ENCODE data around the gene STAT5B. TPM values are rescaled to one million over a fixed set of nuclear protein-coding genes. Genes with fewer than 3 reads are reported as not detected.
A peak's percentile ranks its signal among the peaks of the same experiment; 100 is the strongest.

STAT5B gene
- total and polyA plus RNA-seq, 11 donors = 13.0 to 51.9 (median 31.4) TPM

DNA sequence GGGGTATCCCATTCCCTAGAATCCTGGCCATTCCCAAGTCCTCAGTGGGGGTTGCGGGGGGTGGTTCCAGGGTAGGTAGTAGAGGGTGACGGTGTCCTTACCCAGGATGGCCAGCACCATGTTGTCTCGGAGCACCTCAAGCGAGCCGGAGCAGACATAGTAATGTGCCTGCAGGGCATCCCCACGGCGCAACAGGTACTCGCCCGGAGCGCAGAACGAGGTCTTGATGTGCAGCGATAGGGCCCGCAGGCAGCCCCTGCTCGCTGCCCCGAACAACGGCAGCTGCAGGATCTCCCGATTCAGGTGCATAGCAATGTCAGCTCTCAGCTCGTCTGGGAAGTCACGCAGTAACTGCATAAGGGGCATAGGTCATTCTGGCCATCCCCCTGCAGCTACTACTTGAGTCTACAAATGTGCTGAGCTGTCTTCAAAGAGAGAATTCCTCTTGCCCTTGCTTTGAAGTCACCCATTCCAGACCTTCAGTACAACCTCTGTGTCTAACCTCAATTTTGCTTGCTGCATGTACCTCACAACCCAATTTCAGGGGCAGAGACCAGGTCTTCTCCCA is 109.9 kb downstream of the STAT5B start:
- Histone ChIP-seq H3K4me1 (peaks cover 0 to 4% (median 0%) of the 10 kb centered on the region in 12 donors), H3K27ac (no peak overlapping the region), H3K9me3 (no peaks in the 10 kb centered on the region), H3K27me3 (no peaks in the 10 kb centered on the region), H3K4me3 (no peak overlapping the region), H3K36me3 (no peaks in the 10 kb centered on the region)
- DNase-seq (no peak), ATAC-seq (no peak)
- TF ChIP-seq, protein P1, sequence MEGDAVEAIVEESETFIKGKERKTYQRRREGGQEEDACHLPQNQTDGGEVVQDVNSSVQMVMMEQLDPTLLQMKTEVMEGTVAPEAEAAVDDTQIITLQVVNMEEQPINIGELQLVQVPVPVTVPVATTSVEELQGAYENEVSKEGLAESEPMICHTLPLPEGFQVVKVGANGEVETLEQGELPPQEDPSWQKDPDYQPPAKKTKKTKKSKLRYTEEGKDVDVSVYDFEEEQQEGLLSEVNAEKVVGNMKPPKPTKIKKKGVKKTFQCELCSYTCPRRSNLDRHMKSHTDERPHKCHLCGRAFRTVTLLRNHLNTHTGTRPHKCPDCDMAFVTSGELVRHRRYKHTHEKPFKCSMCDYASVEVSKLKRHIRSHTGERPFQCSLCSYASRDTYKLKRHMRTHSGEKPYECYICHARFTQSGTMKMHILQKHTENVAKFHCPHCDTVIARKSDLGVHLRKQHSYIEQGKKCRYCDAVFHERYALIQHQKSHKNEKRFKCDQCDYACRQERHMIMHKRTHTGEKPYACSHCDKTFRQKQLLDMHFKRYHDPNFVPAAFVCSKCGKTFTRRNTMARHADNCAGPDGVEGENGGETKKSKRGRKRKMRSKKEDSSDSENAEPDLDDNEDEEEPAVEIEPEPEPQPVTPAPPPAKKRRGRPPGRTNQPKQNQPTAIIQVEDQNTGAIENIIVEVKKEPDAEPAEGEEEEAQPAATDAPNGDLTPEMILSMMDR (IDR thresholded peaks at IDR 0.05) = no peak
- TF ChIP-seq POLR2A (IDR thresholded peaks at IDR 0.05) = no peak
- WGBS, 4 donors = 89 to 92% (median 91%) methylated on average over 14 to 19 of the region's 19 CpGs
- intact Hi-C loops (cut with DNase I) = no loop called here

- DNase-seq (no peak), ATAC-seq (no peak)
- Histone ChIP-seq H3K4me1 (peaks cover 0 to 6% (median 0%) of the 10 kb centered on the region in 12 donors), H3K27me3 (no peaks in the 10 kb centered on the region), H3K4me3 (no peak overlapping the region), H3K27ac (no peak overlapping the region), H3K36me3 (no peaks in the 10 kb centered on the region), H3K9me3 (no peaks in the 10 kb centered on the region)
- intact Hi-C loops (cut with DNase I) = no loop called here
- no peak for TF ChIP-seq POLR2A (IDR thresholded peaks at IDR 0.05)
- TF ChIP-seq, protein P1 (IDR thresholded peaks at IDR 0.05) = no peak
- WGBS, 4 donors = 85 to 90% (median 86%) methylated on average over 6 of the region's 6 CpGs
Measured at GRCh38 chr17:42165751-42166150, 110.4 kb downstream of the STAT5B start.

- H3K9me3 ChIP-seq = no peaks in the 10 kb centered on the region
- no peak overlapping the region for H3K27ac ChIP-seq
- 63 to 70% (median 66%) methylated on average over 22 of the region's 22 CpGs for WGBS, 4 donors
- intact Hi-C loops (cut with DNase I) = no loop called here
- peaks cover 0 to 6% (median 0%) of the 10 kb centered on the region in 12 donors for H3K4me1 ChIP-seq
- no peak for TF ChIP-seq POLR2A (IDR thresholded peaks at IDR 0.05)
- TF ChIP-seq, protein P1 (IDR thresholded peaks at IDR 0.05) = no peak
- ATAC-seq = no peak
- no peaks in the 10 kb centered on the region for H3K27me3 ChIP-seq
- no peaks in the 10 kb centered on the region for H3K36me3 ChIP-seq
- no peak for DNase-seq
- H3K4me3 ChIP-seq = no peak overlapping the region
Measured at GRCh38 chr17:42163696-42164407, 112.3 kb downstream of the STAT5B start.

GRCh38 chr17:42163113-42163512 is 113.1 kb downstream of the STAT5B start:
- Histone ChIP-seq H3K36me3 (no peaks in the 10 kb centered on the region), H3K4me3 (no peak overlapping the region), H3K27me3 (no peaks in the 10 kb centered on the region), H3K27ac (no peak overlapping the region), H3K4me1 (peaks cover 0 to 6% (median 0%) of the 10 kb centered on the region in 12 donors), H3K9me3 (no peaks in the 10 kb centered on the region)
- no peak for TF ChIP-seq POLR2A (IDR thresholded peaks at IDR 0.05)
- TF ChIP-seq, protein P1 (IDR thresholded peaks at IDR 0.05) = peak in 9 of 12 donors; percentile 6 to 37 (median 27)
- peak in 1 of 4 donors; percentile 26 for ATAC-seq
- intact Hi-C loops (cut with DNase I) = no loop called here
- no peak for DNase-seq
- WGBS, 4 donors = 61 to 66% (median 63%) methylated on average over 8 of the region's 8 CpGs
